Vagina (tissue), 2 donors: ENCODE results near the gene CCDC33.

Source experiments
- POLR2A ChIP-seq, 2 donors: fragments of 450-650 bp; IDR thresholded peaks; one replicate each; pipeline ENCODE4 v1.6.1; 2017; ENCODE audit warnings: antibody characterized with exemption in 2 of 2, mild to moderate bottlenecking in 2 of 2, moderate library complexity in 2 of 2
- POLR2AphosphoS5 ChIP-seq, 2 donors: sonication (generic); formaldehyde crosslinking; IDR thresholded peaks; one replicate each; pipeline ENCODE4 v1.9.0; 2017; ENCODE audit warnings: antibody characterized with exemption in 2 of 2, mild to moderate bottlenecking in 2 of 2, low read depth in 1 of 2; ENCODE audit not compliant: insufficient read depth in 1 of 2
- TF ChIP-seq, protein P1 (sequence below), 3 experiments: fragments of 450-650 bp in 2 of 3; fragments of 200-600 bp in 1 of 3; sonication (generic) in 1 of 3; IDR thresholded peaks; one replicate each; pipeline ENCODE4 v1.5.1; 2017 to 2019; ENCODE audit warnings: antibody characterized with exemption in 3 of 3, mild to moderate bottlenecking in 2 of 3, moderate library complexity in 2 of 3

DNA sequence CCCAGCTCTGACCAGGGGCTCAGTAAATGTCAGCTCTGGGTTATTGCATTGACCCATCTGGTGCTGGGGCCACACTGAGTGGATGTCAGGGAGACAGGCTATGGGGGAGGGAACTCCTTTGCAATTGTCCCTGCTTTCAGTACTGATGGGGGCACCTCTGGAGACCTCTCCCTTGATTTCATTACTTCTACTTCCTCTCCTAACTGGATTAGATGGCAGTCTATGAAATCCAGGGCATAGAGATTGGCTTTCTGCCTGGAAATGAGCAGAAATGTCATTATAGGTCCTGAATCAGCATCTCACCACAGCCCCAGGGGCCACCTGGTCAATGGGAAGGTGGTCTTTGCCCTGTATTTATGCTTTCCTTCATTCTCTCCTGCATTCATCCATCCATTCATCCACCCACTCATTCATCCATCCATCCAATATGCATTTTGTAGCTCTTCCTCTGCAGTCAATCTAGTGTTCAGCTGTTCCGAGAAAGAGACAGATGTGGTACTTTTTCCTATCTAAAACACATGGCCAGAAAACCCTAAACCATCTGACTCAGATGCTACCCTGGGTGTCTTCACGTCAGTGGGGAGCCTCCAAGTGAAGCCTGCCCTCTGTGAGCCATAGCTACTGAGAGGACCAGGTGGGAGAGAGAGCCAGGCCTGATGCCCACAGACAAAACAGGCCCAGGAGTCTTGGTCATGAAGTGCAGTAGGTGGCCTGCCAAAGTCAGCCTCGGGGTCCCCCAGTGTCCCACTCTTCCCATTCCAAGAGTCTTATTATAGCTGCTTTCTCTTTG, 57.1 kb downstream of the CCDC33 start:
- TF ChIP-seq, protein P1, sequence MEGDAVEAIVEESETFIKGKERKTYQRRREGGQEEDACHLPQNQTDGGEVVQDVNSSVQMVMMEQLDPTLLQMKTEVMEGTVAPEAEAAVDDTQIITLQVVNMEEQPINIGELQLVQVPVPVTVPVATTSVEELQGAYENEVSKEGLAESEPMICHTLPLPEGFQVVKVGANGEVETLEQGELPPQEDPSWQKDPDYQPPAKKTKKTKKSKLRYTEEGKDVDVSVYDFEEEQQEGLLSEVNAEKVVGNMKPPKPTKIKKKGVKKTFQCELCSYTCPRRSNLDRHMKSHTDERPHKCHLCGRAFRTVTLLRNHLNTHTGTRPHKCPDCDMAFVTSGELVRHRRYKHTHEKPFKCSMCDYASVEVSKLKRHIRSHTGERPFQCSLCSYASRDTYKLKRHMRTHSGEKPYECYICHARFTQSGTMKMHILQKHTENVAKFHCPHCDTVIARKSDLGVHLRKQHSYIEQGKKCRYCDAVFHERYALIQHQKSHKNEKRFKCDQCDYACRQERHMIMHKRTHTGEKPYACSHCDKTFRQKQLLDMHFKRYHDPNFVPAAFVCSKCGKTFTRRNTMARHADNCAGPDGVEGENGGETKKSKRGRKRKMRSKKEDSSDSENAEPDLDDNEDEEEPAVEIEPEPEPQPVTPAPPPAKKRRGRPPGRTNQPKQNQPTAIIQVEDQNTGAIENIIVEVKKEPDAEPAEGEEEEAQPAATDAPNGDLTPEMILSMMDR (IDR thresholded peaks at IDR 0.05) = no peak
- TF ChIP-seq POLR2A (IDR thresholded peaks at IDR 0.05) = no peak
- no peak for TF ChIP-seq POLR2AphosphoS5 (IDR thresholded peaks at IDR 0.05; ENCODE audit: insufficient read depth in 1 of 2, low read depth in 1 of 2)
